Motor neuron (in vitro differentiated cells): ENCODE data around the gene SPATA31C1. TPM values are rescaled to one million over a fixed set of nuclear protein-coding genes. Genes with fewer than 3 reads are reported as not detected.

Experiments
- ATAC-seq, 8 experiments: fragments of 200-7000 bp; cut with Tn5 transposase; replicated peaks in 6 of 8; 2 replicates each; pipeline ENCODE4 v1.8.0; 2021; ENCODE audit warnings: mild to moderate bottlenecking in 8 of 8, moderate library complexity in 8 of 8
- H3K27ac ChIP-seq, 2 donors: fragments of 250-450 bp; sonication (Bioruptor Pico); 2 replicates each; pipeline ENCODE4 v1.9.0; 2021; ENCODE audit warnings: antibody characterized with exemption in 2 of 2, mild to moderate bottlenecking in 2 of 2, moderate library complexity in 1 of 2
- H3K4me1 ChIP-seq, 2 donors: fragments of 250-450 bp; sonication (Bioruptor Pico); replicated peaks in 1 of 2; 2 replicates each; pipeline ENCODE4 v1.6.1; 2021; ENCODE audit warnings: antibody characterized with exemption in 2 of 2, mild to moderate bottlenecking in 2 of 2, moderate library complexity in 1 of 2
- H3K4me3 ChIP-seq, 5 donors: fragments of 250-450 bp; sonication (Bioruptor Pico); 2 replicates each; pipeline ENCODE4 v1.9.0; 2021; ENCODE audit warnings: antibody characterized with exemption in 5 of 5, mild to moderate bottlenecking in 5 of 5, moderate library complexity in 4 of 5
- WGBS, 10 experiments: fragments of 450-650 bp; shearing (Covaris generic); methylation state at CpG; one replicate each; pipeline ENCODE4 v1.0.0; 2022; 5-methylcytosine and 5-hydroxymethylcytosine counted together
- in situ Hi-C, 9 experiments: fragments of 400-800 bp; cut with MboI; loops; one replicate each; pipeline ENCODE4 v1.15.0; 2021; ENCODE audit warnings: low sequenced_read_pairs in 9 of 9, low pct_unique_long_range_greater_than_20kb in 2 of 9; ENCODE audit not compliant: unreplicated experiment in 9 of 9
- total RNA-seq, 8 experiments: library from RNA; unstranded; fragments of 300-600 nt; gene quantifications; 2 replicates each; pipeline versions ENCODE4 v1.2.3 to v1.2.4, GENCODE V29; 2022

Gene SPATA31C1
- total RNA-seq, 8 experiments from 2014 or later: 0.05 to 0.57 (median 0.12) TPM; not detected in 2

GRCh38 chr9:87880116-87880515 lies 37.6 kb upstream of the SPATA31C1 start:
- WGBS, 10 experiments: 57 to 93% (median 71%) methylated on average over 3 to 7 of the region's 8 CpGs; no CpG with 5 or more reads in 1 of the 10 experiments
- Histone ChIP-seq H3K27ac (no peak overlapping the region), H3K4me1 (peaks cover 3 to 10% of the 10 kb centered on the region in 2 donors), H3K4me3 (no peak overlapping the region)
- in situ Hi-C loops: no loop called here
- ATAC-seq: no peak

- in situ Hi-C loops: no loop called here
- 71 to 100% (median 94%) methylated on average over 1 to 3 of the region's 6 CpGs; no CpG with 5 or more reads in 7 of the 10 experiments for WGBS, 10 experiments
- no peak overlapping the region for H3K27ac ChIP-seq
- peaks cover 0 to 10% of the 10 kb centered on the region in 2 donors for H3K4me1 ChIP-seq
- no peak overlapping the region for H3K4me3 ChIP-seq
- ATAC-seq: no peak
Observed at GRCh38 chr9:87880683-87881082, 37.1 kb upstream of the SPATA31C1 start.

DNA sequence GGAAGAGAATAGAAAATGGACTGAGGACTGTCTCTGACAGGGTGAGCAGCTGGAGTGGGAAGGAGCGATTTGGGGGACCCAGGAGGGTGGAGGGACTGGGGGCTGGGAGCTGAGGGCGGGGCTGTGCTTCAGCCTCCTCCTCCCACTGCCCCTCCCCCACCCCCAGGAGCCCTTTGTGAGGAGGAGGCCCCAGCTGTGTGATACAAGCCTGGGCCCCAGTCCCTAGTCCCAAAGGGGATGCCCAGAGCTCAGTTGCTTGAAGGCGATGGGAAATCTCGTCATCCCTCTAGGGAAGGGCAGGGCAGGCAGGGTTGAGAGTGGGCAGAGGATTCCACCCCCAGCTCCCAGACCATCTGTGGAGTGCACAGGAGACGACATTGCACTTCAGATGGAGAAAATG lies 35.1 kb upstream of the SPATA31C1 start, which contains the start of gene SPATA31E1:
Gene SPATA31E1 (plus strand): TSS at position 251 of the 400 bp plus-strand sequence. CDS start 15 bp downstream, at position 266.
- no peak within 1 kb of the TSS for H3K27ac ChIP-seq
- in situ Hi-C loops: no loop called here
- H3K4me1 ChIP-seq: peaks cover 0 to 10% of the 10 kb centered on the region in 2 donors
- H3K4me3 ChIP-seq: no peak within 1 kb of the TSS
- 20% methylated on average over 1 of the region's 5 CpGs; no CpG with 5 or more reads in 9 of the 10 experiments for WGBS, 10 experiments
- peak in 5 of 8 experiments; percentile 37 to 88 (median 80) for ATAC-seq

- Histone ChIP-seq H3K27ac (no peak overlapping the region), H3K4me1 (peaks cover 0 to 10% of the 10 kb centered on the region in 2 donors), H3K4me3 (no peak overlapping the region)
- in situ Hi-C loops: no loop called here
- ATAC-seq: peak in 2 of 8 experiments; percentile 10 to 14
- 60 to 100% (median 95%) methylated on average over 1 to 4 of the region's 6 CpGs; no CpG with 5 or more reads in 6 of the 10 experiments for WGBS, 10 experiments
Observed at GRCh38 chr9:87883274-87883673, 34.5 kb upstream of the SPATA31C1 start.

- in situ Hi-C loops: no loop called here
- Histone ChIP-seq H3K4me1 (peaks cover 0 to 10% of the 10 kb centered on the region in 2 donors), H3K4me3 (no peak overlapping the region), H3K27ac (no peak overlapping the region)
- WGBS, 10 experiments: 40 to 91% (median 57%) methylated on average over 2 to 4 of the region's 8 CpGs; no CpG with 5 or more reads in 7 of the 10 experiments
- ATAC-seq: peak in 2 of 8 experiments; percentile 12 to 21
Observed at GRCh38 chr9:87883990-87884389, 33.8 kb upstream of the SPATA31C1 start.

DNA sequence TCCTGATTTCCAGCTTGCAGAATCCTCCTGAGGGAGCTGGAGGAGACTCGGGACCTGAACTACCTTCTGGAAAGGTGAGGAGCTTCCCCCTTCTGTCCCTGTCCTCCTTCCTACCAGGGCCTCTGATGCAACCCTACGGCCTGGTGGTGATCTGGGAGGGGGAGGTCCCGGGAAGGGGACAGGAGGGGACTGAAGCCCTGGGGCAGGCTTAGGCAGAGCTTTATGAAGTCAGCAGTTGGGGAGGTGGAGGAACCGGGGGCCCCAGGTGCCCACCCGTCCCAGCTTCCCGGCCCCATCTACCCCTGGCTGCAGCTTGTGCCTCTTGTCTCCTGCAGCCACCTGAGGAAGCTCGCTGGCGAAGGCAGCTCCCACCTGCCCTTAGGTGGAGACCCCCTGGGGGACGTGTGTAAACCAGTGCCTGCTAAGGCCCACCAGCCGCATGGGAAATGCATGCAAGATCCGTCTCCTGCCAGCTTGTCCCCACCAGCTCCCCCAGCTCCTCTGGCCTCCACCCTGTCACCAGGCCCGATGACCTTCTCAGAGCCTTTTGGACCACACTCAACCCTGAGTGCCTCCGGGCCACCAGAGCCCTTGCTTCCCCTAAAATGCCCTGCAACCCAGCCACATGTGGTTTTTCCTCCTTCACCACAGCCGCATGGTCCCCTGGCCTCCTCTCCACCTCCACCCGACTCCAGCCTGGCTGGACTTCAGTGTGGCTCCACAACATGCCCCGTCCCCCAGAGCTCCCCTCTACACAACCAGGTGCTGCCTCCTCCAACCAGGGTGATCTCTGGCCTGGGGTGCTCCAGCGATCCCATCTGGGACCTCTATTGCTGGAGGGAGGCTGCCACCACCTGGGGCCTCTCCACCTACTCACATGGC lies 32.9 kb upstream of the SPATA31C1 start:
- Histone ChIP-seq H3K4me1 (peaks cover 0 to 10% of the 10 kb centered on the region in 2 donors), H3K27ac (no peak overlapping the region), H3K4me3 (no peak overlapping the region)
- in situ Hi-C loops: no loop called here
- WGBS, 10 experiments: 80 to 100% (median 91%) methylated on average over 1 to 4 of the region's 17 CpGs; no CpG with 5 or more reads in 5 of the 10 experiments
- no peak for ATAC-seq

GRCh38 chr9:87885484-87886189 lies 32.1 kb upstream of the SPATA31C1 start:
- Histone ChIP-seq H3K4me3 (no peak overlapping the region), H3K27ac (no peak overlapping the region), H3K4me1 (peaks cover 0 to 10% of the 10 kb centered on the region in 2 donors)
- WGBS, 10 experiments: 40 to 95% (median 56%) methylated on average over 3 to 9 of the region's 13 CpGs; no CpG with 5 or more reads in 4 of the 10 experiments
- in situ Hi-C loops: no loop called here
- no peak for ATAC-seq

- Histone ChIP-seq H3K4me3 (no peak overlapping the region), H3K4me1 (peaks cover 0 to 10% of the 10 kb centered on the region in 2 donors), H3K27ac (no peak overlapping the region)
- WGBS, 10 experiments: 58 to 93% (median 76%) methylated on average over 2 to 9 of the region's 11 CpGs; no CpG with 5 or more reads in 5 of the 10 experiments
- in situ Hi-C loops: no loop called here
- ATAC-seq: no peak
Observed at GRCh38 chr9:87886210-87886932, 31.4 kb upstream of the SPATA31C1 start.

DNA sequence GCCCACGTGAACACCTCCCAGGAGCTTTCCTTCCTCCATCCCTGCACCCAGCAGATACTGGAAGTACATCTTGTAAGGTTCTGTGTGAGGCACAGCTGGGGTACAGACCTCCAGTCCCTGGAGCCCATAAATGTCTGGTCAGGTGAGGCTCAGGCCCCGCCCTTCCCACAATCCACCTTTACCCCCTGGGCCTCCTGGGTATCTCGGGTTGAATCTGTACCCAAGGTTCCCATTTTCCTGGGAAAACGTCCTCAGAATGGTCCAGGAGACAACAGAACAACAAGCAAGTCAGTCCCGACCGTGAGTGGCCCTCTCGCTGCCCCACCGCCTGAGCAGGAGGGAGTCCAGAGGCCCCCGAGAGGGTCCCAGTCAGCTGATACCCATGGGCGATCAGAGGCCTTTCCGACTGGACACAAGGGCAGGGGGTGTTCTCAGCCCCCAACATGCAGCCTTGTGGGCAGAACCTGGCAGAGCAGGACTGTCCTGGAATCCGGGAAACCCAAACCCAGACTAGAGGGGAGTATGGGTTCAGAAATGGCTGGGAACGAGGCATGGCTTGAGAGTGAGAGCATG lies 30.7 kb upstream of the SPATA31C1 start:
- peaks cover 0 to 10% of the 10 kb centered on the region in 2 donors for H3K4me1 ChIP-seq
- H3K27ac ChIP-seq: no peak overlapping the region
- in situ Hi-C loops: no loop called here
- H3K4me3 ChIP-seq: no peak overlapping the region
- WGBS, 10 experiments: 52 to 100% (median 81%) methylated on average over 1 to 4 of the region's 13 CpGs; no CpG with 5 or more reads in 4 of the 10 experiments
- no peak for ATAC-seq

GRCh38 chr9:87887661-87888480 lies 29.9 kb upstream of the SPATA31C1 start:
- in situ Hi-C loops: no loop called here
- 0 to 100% (median 87%) methylated on average over 1 to 3 of the region's 13 CpGs; no CpG with 5 or more reads in 5 of the 10 experiments for WGBS, 10 experiments

DNA sequence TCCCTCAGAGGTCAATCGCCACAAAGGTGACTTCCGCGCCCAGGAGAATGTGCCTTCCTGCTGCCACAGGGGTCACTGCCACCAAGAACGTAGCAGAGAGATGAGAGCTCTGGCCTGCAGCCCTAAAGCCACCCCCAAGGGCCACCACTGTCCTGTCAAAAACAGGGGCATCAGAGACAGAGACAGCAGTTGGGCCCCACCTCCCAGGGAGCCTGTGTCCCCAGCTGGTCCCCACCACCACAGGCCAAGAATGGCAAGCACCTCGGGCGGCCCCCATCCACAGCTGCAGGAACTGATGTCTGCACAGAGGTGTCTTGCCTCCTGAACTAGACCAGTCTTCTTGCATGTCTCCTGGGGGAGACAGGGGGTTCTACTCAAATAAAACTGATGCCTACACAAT lies 29.3 kb upstream of the SPATA31C1 start:
- H3K4me3 ChIP-seq: no peak overlapping the region
- H3K4me1 ChIP-seq: peaks cover 0 to 1% of the 10 kb centered on the region in 2 donors
- H3K27ac ChIP-seq: no peak overlapping the region
- ATAC-seq: no peak
- WGBS, 10 experiments: 75 to 100% (median 81%) methylated on average over 1 to 4 of the region's 6 CpGs; no CpG with 5 or more reads in 5 of the 10 experiments
- in situ Hi-C loops: no loop called here

More at GRCh38 chr9:87887661-87888480, 29.9 kb upstream of the SPATA31C1 start:
- peaks cover 0 to 6% of the 10 kb centered on the region in 2 donors for H3K4me1 ChIP-seq
- no peak for ATAC-seq
- no peak overlapping the region for H3K27ac ChIP-seq
- no peak overlapping the region for H3K4me3 ChIP-seq
